GM23248 (cell line): ENCODE data around the gene RNF8.

ENCODE experiments used
- EZH2 ChIP-seq: fragments of 200-600 bp; sonication (generic); IDR thresholded peaks from 2 replicates; pipeline ENCODE4 v1.6.1; 2018; ENCODE audit warnings: antibody characterized with exemption, mild to moderate bottlenecking; ENCODE audit not compliant: insufficient read depth, poor library complexity, severe bottlenecking
- EZH2phosphoT487 ChIP-seq: fragments of 200-600 bp; sonication (generic); IDR thresholded peaks from 2 replicates; pipeline ENCODE4 v1.6.1; 2018; ENCODE audit warnings: antibody characterized with exemption, moderate library complexity, mild to moderate bottlenecking, low read depth; ENCODE audit not compliant: insufficient read depth

GRCh38 chr6:37441651-37442050 is 87.9 kb downstream of the RNF8 start:
- no peak for TF ChIP-seq EZH2
- no peak for TF ChIP-seq EZH2phosphoT487
